Lung (tissue), 12 donors: ENCODE data around the gene ZSWIM4. TPM values are rescaled to one million over a fixed set of nuclear protein-coding genes. Genes with fewer than 3 reads are reported as not detected.

Source experiments
- ATAC-seq: fragments of 200-7000 bp; cut with Tn5 transposase; one replicate; pipeline ENCODE4 v1.9.1; 2020; ENCODE audit warnings: moderate number of reproducible peaks; ENCODE audit not compliant: insufficient read depth, low FRiP score
- DNase-seq, 3 donors: peaks; one replicate each; pipeline ENCODE4 v3.0.0-alpha.2; 2013 to 2017
- H3K27ac ChIP-seq, 2 donors: one replicate each; pipeline ENCODE4 v1.5.1; 2013; ENCODE audit warnings: mild to moderate bottlenecking in 2 of 2, moderate library complexity in 2 of 2, control low read depth in 1 of 2, inconsistent platforms in 1 of 2, low read depth in 1 of 2, low read length in 1 of 2
- H3K27me3 ChIP-seq, 3 donors: one replicate each; pipeline ENCODE4 v1.5.1; 2013; ENCODE audit warnings: low read length in 2 of 3; ENCODE audit not compliant: control insufficient read depth in 3 of 3, insufficient read depth in 3 of 3
- H3K36me3 ChIP-seq, 4 donors: one replicate each; pipeline ENCODE4 v1.5.1; 2013; ENCODE audit warnings: low read length in 4 of 4, mild to moderate bottlenecking in 1 of 4, moderate library complexity in 1 of 4; ENCODE audit not compliant: control insufficient read depth in 4 of 4, insufficient read depth in 4 of 4
- H3K4me1 ChIP-seq, 5 donors: one replicate each; pipeline ENCODE4 v1.5.1; 2013; ENCODE audit warnings: low read length in 5 of 5, mild to moderate bottlenecking in 2 of 5, moderate library complexity in 1 of 5; ENCODE audit not compliant: control insufficient read depth in 5 of 5, insufficient read depth in 5 of 5
- H3K4me3 ChIP-seq: one replicate; pipeline ENCODE4 v1.5.1; 2013; ENCODE audit warnings: mild to moderate bottlenecking, control low read depth, moderate library complexity
- H3K9ac ChIP-seq, 2 donors: one replicate each; pipeline ENCODE4 v1.5.1; 2013; ENCODE audit warnings: low read length in 2 of 2, control low read depth in 1 of 2; ENCODE audit not compliant: insufficient read depth in 1 of 2
- H3K9me3 ChIP-seq, 4 donors: one replicate each; pipeline ENCODE4 v1.5.1; 2013; ENCODE audit warnings: low read length in 3 of 4, mild to moderate bottlenecking in 1 of 4, moderate library complexity in 1 of 4; ENCODE audit not compliant: control insufficient read depth in 4 of 4, insufficient read depth in 3 of 4
- CTCF ChIP-seq: IDR thresholded peaks from 2 replicates; pipeline ENCODE4 v1.5.1; 2012; ENCODE audit warnings: mild to moderate bottlenecking; ENCODE audit errors: control extremely low read depth, extremely low read depth
- WGBS, 2 donors: extraction: QIAGEN DNeasy Blood & Tissue Kit; methylation state at CpG; one replicate each; pipeline ENCODE4 v1.1.7; 2013; 5-methylcytosine and 5-hydroxymethylcytosine counted together
- polyA plus RNA-seq, 2 donors: library from polyadenylated mRNA; stranded (reverse); fragments of 200-250 nt; gene quantifications; one replicate each; pipeline ENCODE4 v1.2.1, GENCODE V29; 2013
- total RNA-seq, 2 donors: library from RNA; depleted of rRNA in 1 of 2; stranded (reverse); fragments of >200 nt in 1 of 2; gene quantifications; one replicate each; pipeline ENCODE4 v1.2.1, GENCODE V29; 2014 to 2021
- donor health status: control.
- donor health status: control.
- donor health status: Bipolar disorder and iron deficiency.
- donor health status: healthy.
- donor health status: DM: yes; HTN: yes; CAD: no.

Gene ZSWIM4
- total and polyA plus RNA-seq, 4 donors: 3.7 to 10.5 (median 8.8) TPM

GRCh38 chr19:13796301-13797057 lies 1.2 kb downstream of the ZSWIM4 start:
- Histone ChIP-seq H3K9ac (peak overlapping the region; percentile 37 to 65), H3K4me1 (peaks cover 4 to 23% (median 7%) of the 10 kb centered on the region in 5 donors), H3K9me3 (no peaks in the 10 kb centered on the region), H3K27ac (peak overlapping the region; percentile 82 to 92), H3K4me3 (peak overlapping the region; percentile 79), H3K36me3 (no peaks in the 10 kb centered on the region), H3K27me3 (no peaks in the 10 kb centered on the region)
- whole genome bisulfite sequencing, 2 donors: 6 to 9% methylated on average over 12 of the region's 12 CpGs
- no peak for TF ChIP-seq CTCF
- peak; percentile 40 to 64 (median 41) for DNase-seq
- ATAC-seq: peak; percentile 10

- Histone ChIP-seq H3K27me3 (no peaks in the 10 kb centered on the region), H3K4me1 (peaks cover 4 to 23% (median 7%) of the 10 kb centered on the region in 5 donors), H3K4me3 (no peak overlapping the region), H3K9me3 (no peaks in the 10 kb centered on the region), H3K36me3 (no peaks in the 10 kb centered on the region), H3K27ac (peak overlapping the region; percentile 82 to 92), H3K9ac (no peak overlapping the region)
- 59 to 67% methylated on average over 4 of the region's 4 CpGs for WGBS, 2 donors
- no peak for TF ChIP-seq CTCF
- DNase-seq (no peak), ATAC-seq (no peak)
Observed at GRCh38 chr19:13797058-13797440, 1.8 kb downstream of the ZSWIM4 start.

GRCh38 chr19:13797870-13798269 lies 2.6 kb downstream of the ZSWIM4 start:
- H3K27ac ChIP-seq: peak overlapping the region in 1 of 2 donors; percentile 45
- DNase-seq: no peak
- WGBS, 2 donors: 54 to 79% methylated on average over 7 of the region's 7 CpGs

More at GRCh38 chr19:13797870-13798269, 2.6 kb downstream of the ZSWIM4 start:
- Histone ChIP-seq H3K9me3 (no peaks in the 10 kb centered on the region), H3K27me3 (no peaks in the 10 kb centered on the region), H3K9ac (no peak overlapping the region), H3K36me3 (peaks cover 0 to 1% (median 0%) of the 10 kb centered on the region in 4 donors), H3K4me1 (peaks cover 4 to 23% (median 7%) of the 10 kb centered on the region in 5 donors), H3K4me3 (no peak overlapping the region)
- ATAC-seq: no peak
- TF ChIP-seq CTCF: no peak
